Parathyroid adenoma (tissue), 2 donors: Measurements from ENCODE around the gene TMEM131.
"Not testable (repeated sequence)": the region's sequence is repeated elsewhere in the genome, so short reads cannot be mapped to it uniquely, and the experiment has no call there.

Experiments
- H2AFZ ChIP-seq: fragments of 300-600 bp; sonication (generic); one replicate; pipeline ENCODE4 v1.7.0; 2017; ENCODE audit warnings: antibody characterized with exemption, mild to moderate bottlenecking
- H3K27ac ChIP-seq: fragments of 300-600 bp; sonication (generic); one replicate; pipeline ENCODE4 v1.7.0; 2017
- H3K27me3 ChIP-seq: fragments of 300-600 bp; sonication (generic); one replicate; pipeline ENCODE4 v1.7.0; 2017; ENCODE audit warnings: low read length; ENCODE audit not compliant: control insufficient read depth, insufficient read depth
- H3K36me3 ChIP-seq: fragments of 300-600 bp; sonication (generic); one replicate; pipeline ENCODE4 v1.7.0; 2017; ENCODE audit warnings: low read length; ENCODE audit not compliant: control insufficient read depth, insufficient read depth
- H3K4me1 ChIP-seq: fragments of 300-600 bp; sonication (generic); one replicate; pipeline ENCODE4 v1.7.0; 2017; ENCODE audit warnings: control low read depth
- H3K4me2 ChIP-seq: fragments of 300-600 bp; sonication (generic); one replicate; pipeline ENCODE4 v1.7.0; 2017; ENCODE audit warnings: low read length
- H3K4me3 ChIP-seq: fragments of 300-600 bp; sonication (generic); one replicate; pipeline ENCODE4 v1.7.0; 2017; ENCODE audit warnings: low read depth, low read length
- H3K79me2 ChIP-seq: fragments of 300-600 bp; sonication (generic); one replicate; pipeline ENCODE4 v1.7.0; 2017; ENCODE audit warnings: control low read depth
- H3K9ac ChIP-seq: fragments of 300-600 bp; sonication (generic); one replicate; pipeline ENCODE4 v1.7.0; 2017; ENCODE audit warnings: mild to moderate bottlenecking
- H3K9me3 ChIP-seq: fragments of 300-600 bp; sonication (generic); one replicate; pipeline ENCODE4 v1.7.0; 2017; ENCODE audit warnings: low read length; ENCODE audit not compliant: control insufficient read depth
- CTCF ChIP-seq: fragments of 300-600 bp; sonication (generic); IDR thresholded peaks from one replicate; pipeline ENCODE4 v1.7.0; 2017; ENCODE audit warnings: antibody characterized with exemption, mild to moderate bottlenecking
- donor health status: primary hyperparathyroidism.

The TMEM131 gene

GRCh38 chr2:97918818-97919217, 76.9 kb downstream of the TMEM131 start:
- peaks cover 59% of the 10 kb centered on the region for H3K79me2 ChIP-seq
- no peaks in the 10 kb centered on the region for H3K36me3 ChIP-seq
- no peak overlapping the region for H3K4me2 ChIP-seq
- H3K9ac ChIP-seq, result no peak overlapping the region
- no peaks in the 10 kb centered on the region for H3K27me3 ChIP-seq
- H3K9me3 ChIP-seq, result no peaks in the 10 kb centered on the region
- H3K27ac ChIP-seq, result no peak overlapping the region
- TF ChIP-seq CTCF, result no peak
- H3K4me3 ChIP-seq, result no peak overlapping the region
- no peaks in the 10 kb centered on the region for H3K4me1 ChIP-seq
- no peak overlapping the region for H2AFZ ChIP-seq

GRCh38 chr2:97917668-97918067, 78.1 kb downstream of the TMEM131 start:
- H3K27me3 ChIP-seq, H3K4me1 ChIP-seq, H2AFZ ChIP-seq, H3K36me3 ChIP-seq, H3K9ac ChIP-seq, H3K9me3 ChIP-seq, H3K4me3 ChIP-seq, H3K4me2 ChIP-seq, H3K27ac ChIP-seq: not testable (repeated sequence)
- H3K79me2 ChIP-seq, result peaks cover 54% of the 10 kb centered on the region

- no peak for TF ChIP-seq CTCF
- Histone ChIP-seq H3K4me1 (no peaks in the 10 kb centered on the region), H3K4me3 (no peak overlapping the region), H3K9me3 (no peaks in the 10 kb centered on the region), H3K79me2 (peaks cover 34% of the 10 kb centered on the region), H3K27ac (no peak overlapping the region), H2AFZ (no peak overlapping the region), H3K27me3 (no peaks in the 10 kb centered on the region), H3K4me2 (no peak overlapping the region), H3K36me3 (no peaks in the 10 kb centered on the region), H3K9ac (no peak overlapping the region)
Observed at GRCh38 chr2:97914691-97915213, 81.0 kb downstream of the TMEM131 start.

GRCh38 chr2:97913846-97914245, 81.9 kb downstream of the TMEM131 start:
- H3K36me3 ChIP-seq, result no peaks in the 10 kb centered on the region
- H3K27ac ChIP-seq, result no peak overlapping the region
- H3K27me3 ChIP-seq, result no peaks in the 10 kb centered on the region
- H3K79me2 ChIP-seq, result peaks cover 28% of the 10 kb centered on the region
- H3K4me2 ChIP-seq, result no peak overlapping the region
- no peak overlapping the region for H3K4me3 ChIP-seq
- TF ChIP-seq CTCF, result no peak
- no peak overlapping the region for H2AFZ ChIP-seq
- H3K4me1 ChIP-seq, result no peaks in the 10 kb centered on the region
- H3K9me3 ChIP-seq, result no peaks in the 10 kb centered on the region
- H3K9ac ChIP-seq, result no peak overlapping the region

GRCh38 chr2:97911922-97912575, 83.7 kb downstream of the TMEM131 start:
- no peak for TF ChIP-seq CTCF
- Histone ChIP-seq H3K9ac (no peak overlapping the region), H3K4me2 (peak overlapping the region; percentile 22), H3K36me3 (no peaks in the 10 kb centered on the region), H3K4me1 (peaks cover under 1% of the 10 kb centered on the region), H3K4me3 (no peak overlapping the region), H2AFZ (no peak overlapping the region), H3K79me2 (peaks cover 10% of the 10 kb centered on the region), H3K27ac (no peak overlapping the region), H3K27me3 (no peaks in the 10 kb centered on the region), H3K9me3 (no peaks in the 10 kb centered on the region)
